A673 (cell line): Measurements from ENCODE around the gene PPARA. TPM values are rescaled to one million over a fixed set of nuclear protein-coding genes. Genes with fewer than 3 reads are reported as not detected.

Source experiments
- BruUV-seq: library from RNA; stranded (reverse); fragments of 400-500 nt; replicated peaks from 2 replicates; lab custom pipeline; 2021; lab: Mats Ljungman, UMichigan
- CTCF ChIA-PET: fragments of 300-600 bp; sonication (Branson Sonifier 250); formaldehyde crosslinking; loops from one replicate; lab custom pipeline; 2022; ENCODE audit warnings: antibody characterized with exemption; lab: Charles Lee
- POLR2A ChIA-PET: fragments of 300-600 bp; sonication (Branson Sonifier 250); formaldehyde crosslinking; loops from one replicate; lab custom pipeline; 2022; ENCODE audit warnings: antibody characterized with exemption; ENCODE audit not compliant: low non-redundant PET; lab: Charles Lee
- DNase-seq: peaks from one replicate; pipeline ENCODE4 v3.0.0-alpha.2; 2015; ENCODE audit warnings: low spot score
- H3K27ac ChIP-seq: fragments of 200-600 bp; sonication (generic); 2 replicates; pipeline ENCODE4 v1.5.1; 2016; ENCODE audit warnings: mixed run types, low read depth, mild to moderate bottlenecking, mixed read lengths, antibody characterized with exemption, low read length; ENCODE audit not compliant: poor library complexity, severe bottlenecking
- H3K27me3 ChIP-seq: fragments of 200-600 bp; sonication (generic); replicated peaks from 2 replicates; pipeline ENCODE4 v1.6.1; 2017; ENCODE audit warnings: mixed run types, low read depth, mild to moderate bottlenecking, mixed read lengths, antibody characterized with exemption, low read length; ENCODE audit not compliant: insufficient read depth, poor library complexity
- H3K36me3 ChIP-seq: fragments of 200-600 bp; sonication (generic); 2 replicates; pipeline ENCODE4 v1.6.1; 2016; ENCODE audit warnings: mixed run types, mild to moderate bottlenecking, mixed read lengths, antibody characterized with exemption, low read length; ENCODE audit not compliant: insufficient read depth, poor library complexity, severe bottlenecking
- H3K4me1 ChIP-seq: fragments of 200-600 bp; sonication (generic); 2 replicates; pipeline ENCODE4 v1.6.1; 2017; ENCODE audit warnings: mixed run types, mild to moderate bottlenecking, mixed read lengths, antibody characterized with exemption, low read length; ENCODE audit not compliant: insufficient read depth, poor library complexity, severe bottlenecking
- H3K4me3 ChIP-seq: fragments of 200-600 bp; sonication (generic); 2 replicates; pipeline ENCODE4 v1.5.1; 2016; ENCODE audit warnings: low read depth, mixed run types, mild to moderate bottlenecking, mixed read lengths, low read length; ENCODE audit not compliant: poor library complexity, severe bottlenecking
- H3K9me3 ChIP-seq: fragments of 200-600 bp; sonication (generic); 2 replicates; pipeline ENCODE4 v1.6.1; 2016; ENCODE audit warnings: mixed run types, low read depth, mild to moderate bottlenecking, mixed read lengths, antibody characterized with exemption, low read length; ENCODE audit not compliant: poor library complexity, severe bottlenecking
- CTCF ChIP-seq: fragments of 300-800, 200-600 bp; sonication (generic); conservative IDR thresholded peaks from 2 replicates; pipeline ENCODE4 v1.5.1; 2017; ENCODE audit warnings: low read depth, mild to moderate bottlenecking, antibody characterized with exemption, low read length, moderate library complexity, mixed read lengths
- EZH2 ChIP-seq: fragments of 200-600 bp; sonication (generic); IDR thresholded peaks from 2 replicates; pipeline ENCODE4 v1.6.1; 2017; ENCODE audit warnings: borderline replicate concordance, low read depth, mild to moderate bottlenecking, mixed read lengths, antibody characterized with exemption, low read length; ENCODE audit not compliant: poor library complexity, severe bottlenecking
- intact Hi-C: fragments of 100-400 bp; cut with micrococcal nuclease; formaldehyde crosslinking; loops from one replicate; pipeline ENCODE4 v1.10.0; 2022; ENCODE audit not compliant: unreplicated experiment
- total RNA-seq: library from RNA; stranded (reverse); gene quantifications from 2 replicates; pipeline ENCODE4 v1.2.3, GENCODE V29; 2021

The PPARA gene
- total RNA-seq, 1 experiment from 2014 or later, result 2.0 TPM

GRCh38 chr22:46122511-46122971 lies 27.8 kb upstream of the PPARA start:
- H3K27me3 ChIP-seq, result no peaks in the 10 kb centered on the region
- H3K4me1 ChIP-seq, result no peaks in the 10 kb centered on the region
- POLR2A ChIA-PET, result no interaction called here
- H3K36me3 ChIP-seq, result no peaks in the 10 kb centered on the region
- BruUV-seq, result no TSS peak
- H3K9me3 ChIP-seq, result no peaks in the 10 kb centered on the region
- intact Hi-C loops, result loop anchor here (1.0 to 5.0 kb wide), 4 partner anchors 174 to 420 kb away; partner anchors contain the start of gene GTSE1
- peak; percentile 76 for DNase-seq
- no peak overlapping the region for H3K27ac ChIP-seq
- H3K4me3 ChIP-seq, result peak overlapping the region; percentile 23
- TF ChIP-seq CTCF, result peak; percentile 98
- TF ChIP-seq EZH2, result no peak
- CTCF ChIA-PET, result interaction anchor here (0.6 to 1.4 kb wide), 2 partner anchors 128 to 174 kb away, joined by 4 to 5 read pairs; partner anchors contain the start of genes CDPF1 and GTSE1

GRCh38 chr22:46122980-46123693 lies 27.2 kb upstream of the PPARA start:
- no peaks in the 10 kb centered on the region for H3K27me3 ChIP-seq
- H3K36me3 ChIP-seq, result no peaks in the 10 kb centered on the region
- H3K9me3 ChIP-seq, result no peaks in the 10 kb centered on the region
- ChIA-PET CTCF (no interaction called here), POLR2A (no interaction called here)
- no peak for TF ChIP-seq CTCF
- no peak for TF ChIP-seq EZH2
- DNase-seq, result no peak
- intact Hi-C loops, result loop anchor here (1.0 to 5.0 kb wide), 4 partner anchors 173 to 420 kb away; partner anchors contain the start of gene GTSE1
- no peak overlapping the region for H3K4me3 ChIP-seq
- no peaks in the 10 kb centered on the region for H3K4me1 ChIP-seq
- no peak overlapping the region for H3K27ac ChIP-seq
- no TSS peak for BruUV-seq

GRCh38 chr22:46123694-46124382 lies 26.5 kb upstream of the PPARA start:
- intact Hi-C loops, result loop anchor here (2.0 to 5.0 kb wide), 2 partner anchors 268 to 419 kb away; no protein-coding TSS in a partner anchor
- no peaks in the 10 kb centered on the region for H3K36me3 ChIP-seq
- no peaks in the 10 kb centered on the region for H3K27me3 ChIP-seq
- no peak for DNase-seq
- H3K4me1 ChIP-seq, result no peaks in the 10 kb centered on the region
- ChIA-PET POLR2A (no interaction called here), CTCF (no interaction called here)
- H3K4me3 ChIP-seq, result no peak overlapping the region
- no peak overlapping the region for H3K27ac ChIP-seq
- H3K9me3 ChIP-seq, result no peaks in the 10 kb centered on the region
- no peak for TF ChIP-seq CTCF
- TF ChIP-seq EZH2, result no peak
- no TSS peak for BruUV-seq
